Peyer's patch (tissue), 4 donors: ENCODE data around the gene ASNSD1.

Experiments used
- CTCF ChIP-seq, 6 experiments: fragments of 450-650 bp in 4 of 6; fragments of 200-600 bp in 2 of 6; sonication (generic) in 1 of 6; IDR thresholded peaks; one replicate each; pipeline ENCODE4 v1.5.1; 2017 to 2019; ENCODE audit warnings: antibody characterized with exemption in 6 of 6, mild to moderate bottlenecking in 3 of 6, moderate library complexity in 1 of 6
- POLR2A ChIP-seq, 2 donors: fragments of 450-650 bp; IDR thresholded peaks; one replicate each; pipeline ENCODE4 v1.5.1; 2017; ENCODE audit warnings: antibody characterized with exemption in 2 of 2, mild to moderate bottlenecking in 2 of 2, moderate library complexity in 2 of 2

- TF ChIP-seq CTCF (IDR thresholded peaks at IDR 0.05), result no peak
- no peak for TF ChIP-seq POLR2A (IDR thresholded peaks at IDR 0.05)
Measured at GRCh38 chr2:189627789-189628188, 33.5 kb upstream of the ASNSD1 start.
